ENCODE data around the gene CLEC9A. TPM values are rescaled to one million over a fixed set of nuclear protein-coding genes. Genes with fewer than 3 reads are reported as not detected.

The CLEC9A gene
- total and polyA plus RNA-seq, 9 of the 15 experiments (the other 6 are each of a cell fraction or from before 2014, with no cell fraction given) = not detected

GRCh38 chr12:10068644-10069043 lies 38.2 kb downstream of the CLEC9A start:
- TF ChIP-seq, protein P1, sequence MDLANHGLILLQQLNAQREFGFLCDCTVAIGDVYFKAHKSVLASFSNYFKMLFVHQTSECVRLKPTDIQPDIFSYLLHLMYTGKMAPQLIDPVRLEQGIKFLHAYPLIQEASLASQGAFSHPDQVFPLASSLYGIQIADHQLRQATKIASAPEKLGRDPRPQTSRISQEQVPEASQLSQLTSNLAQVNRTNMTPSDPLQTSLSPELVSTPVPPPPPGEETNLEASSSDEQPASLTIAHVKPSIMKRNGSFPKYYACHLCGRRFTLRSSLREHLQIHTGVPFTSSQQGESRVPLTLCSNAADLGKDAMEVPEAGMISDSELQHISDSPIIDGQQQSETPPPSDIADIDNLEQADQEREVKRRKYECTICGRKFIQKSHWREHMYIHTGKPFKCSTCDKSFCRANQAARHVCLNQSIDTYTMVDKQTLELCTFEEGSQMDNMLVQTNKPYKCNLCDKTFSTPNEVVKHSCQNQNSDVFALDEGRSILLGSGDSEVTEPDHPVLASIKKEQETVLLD (IDR thresholded peaks at IDR 0.05) = no peak
- no peak for TF ChIP-seq SMARCB1 (IDR thresholded peaks at IDR 0.05; ENCODE audit: insufficient read length, low read depth)
- no peak for TF ChIP-seq HDAC6 (IDR thresholded peaks at IDR 0.05; ENCODE audit: low read depth, low read length)
- TF ChIP-seq FOXM1 (IDR thresholded peaks at IDR 0.05; ENCODE audit: low read depth) = no peak
- no peak for TF ChIP-seq FOXM1 (CRISPR knock-in tag; IDR thresholded peaks at IDR 0.05; ENCODE audit: low read depth)
- TF ChIP-seq DPF2 (IDR thresholded peaks at IDR 0.05) = no peak
- no peak for TF ChIP-seq ZNF699 (CRISPR knock-in tag; IDR thresholded peaks at IDR 0.05; ENCODE audit: insufficient replicate concordance)
- no peak for TF ChIP-seq ZNF695 (CRISPR knock-in tag; IDR thresholded peaks at IDR 0.05)
- H3K27me3 ChIP-seq (ENCODE audit: control insufficient read depth in 2 of 2, insufficient read depth in 2 of 2, low read length in 2 of 2) = no peaks in the 10 kb centered on the region; a peak in 2 of 5 replicates
- no peak overlapping the region for H3K27ac ChIP-seq (ENCODE audit: extremely low read depth, low read depth, low read length)
- H3K79me2 ChIP-seq (ENCODE audit: control insufficient read depth, insufficient read depth, low read length) = no peaks in the 10 kb centered on the region
- no peaks in the 10 kb centered on the region for H3K9me1 ChIP-seq (ENCODE audit: control insufficient read depth, insufficient read depth, low read length)
- intact Hi-C loops (cut with micrococcal nuclease) = no loop called here
- CTCF ChIA-PET (ENCODE audit: low intra/inter-chr PET ratio) = no interaction called here
- H3K9me3 ChIP-seq (replicated peaks; ENCODE audit: control insufficient read depth, insufficient read depth, low read depth, low read length) = no peaks in the 10 kb centered on the region
- FAIRE-seq (no peak), DNase-seq (ENCODE audit: extremely low read depth in 1 of 4, low spot score in 3 of 4) (no peak), ATAC-seq (no peak)
- H3K36me3 ChIP-seq (ENCODE audit: control insufficient read depth, insufficient read depth, low read length) = no peaks in the 10 kb centered on the region
- H4K20me1 ChIP-seq (replicated peaks; ENCODE audit: control insufficient read depth, insufficient read depth, low read length) = no peaks in the 10 kb centered on the region
- no peak overlapping the region for H2AFZ ChIP-seq (ENCODE audit: low read depth, low read length)
- H3K9ac ChIP-seq (ENCODE audit: insufficient read depth in 1 of 2, low read depth in 2 of 2, low read length in 2 of 2) = no peak overlapping the region
- in situ Hi-C loops (cut with MboI) = no loop called here
- H3K4me3 ChIP-seq = no peak overlapping the region
- POLR2A ChIA-PET = interaction anchor here (1.1 to 1.3 kb wide), 2 partner anchors 13 to 24 kb away, joined by 3 to 4 read pairs; no protein-coding TSS in a partner anchor
- H3K4me2 ChIP-seq (ENCODE audit: insufficient read depth, low read length) = no peak overlapping the region
- no TSS peak for BruUV-seq (replicated peaks)
- H3K4me1 ChIP-seq (replicated peaks in 1 of 2; ENCODE audit: control insufficient read depth in 2 of 2, insufficient read depth in 2 of 2, low read length in 2 of 2) = no peaks in the 10 kb centered on the region
- whole genome bisulfite sequencing (ENCODE audit: insufficient coverage, low coverage, missing lambda C conversion rate) = 0% methylated on average over 1 of the region's 1 CpG
